IPS-18c (cell line): ENCODE data around the gene TCF12.

ENCODE experiments used
- H3K4me3 ChIP-seq: 2 replicates; pipeline ENCODE4 v1.7.0; 2013; ENCODE audit warnings: low read depth, mild to moderate bottlenecking, low read length, moderate library complexity; ENCODE audit not compliant: insufficient read depth
- H3K9me3 ChIP-seq: one replicate; pipeline ENCODE4 v1.6.1; 2013; ENCODE audit warnings: mild to moderate bottlenecking, low read length, moderate library complexity; ENCODE audit not compliant: control insufficient read depth, insufficient read depth

The TCF12 gene

DNA sequence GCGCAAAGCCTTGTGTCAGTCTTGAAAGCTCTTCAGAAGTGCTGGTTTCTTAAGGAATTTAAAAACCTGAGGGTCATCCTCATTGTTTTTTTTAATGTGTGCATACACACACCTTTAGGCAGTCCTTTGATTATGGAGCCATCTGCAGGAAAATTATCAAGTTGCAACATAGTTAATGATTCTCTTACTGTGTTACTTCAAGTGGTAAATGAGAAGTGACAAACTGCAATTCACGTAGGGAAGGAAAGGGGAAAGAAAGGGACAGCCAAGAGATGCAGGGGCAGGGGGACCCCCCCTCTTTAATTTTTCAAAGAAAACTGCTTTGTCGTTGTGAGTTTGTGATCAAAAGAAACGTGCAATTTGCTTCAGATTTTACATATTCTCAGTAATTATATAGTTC is 295.4 kb downstream of the TCF12 start:
- Histone ChIP-seq H3K4me3 (no peak overlapping the region), H3K9me3 (no peaks in the 10 kb centered on the region)

- Histone ChIP-seq H3K9me3 (no peaks in the 10 kb centered on the region), H3K4me3 (no peak overlapping the region)
These were observed 296.9 kb downstream of the TCF12 start for GRCh38 chr15:57215326-57215725.

DNA sequence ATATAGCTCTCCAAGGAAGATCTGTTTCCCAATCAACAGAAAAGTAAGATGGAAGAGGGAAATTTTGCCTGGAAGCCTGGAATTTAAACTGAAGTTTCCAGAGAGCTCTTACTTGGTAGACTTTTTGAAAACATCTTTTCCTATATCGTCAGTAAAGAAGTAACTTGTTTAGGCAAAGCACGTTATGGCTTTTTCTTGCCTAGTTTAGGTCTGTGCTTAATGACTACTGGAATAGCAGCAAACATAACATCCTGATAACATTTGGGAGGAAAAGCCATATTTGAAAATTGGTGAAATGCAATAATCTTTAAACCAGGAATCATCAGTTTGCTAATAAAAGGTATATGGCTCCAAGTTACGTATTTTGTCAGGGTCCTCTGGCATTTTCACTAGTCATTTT is 297.4 kb downstream of the TCF12 start:
- H3K4me3 ChIP-seq = no peak overlapping the region
- H3K9me3 ChIP-seq = no peaks in the 10 kb centered on the region

- Histone ChIP-seq H3K4me3 (no peak overlapping the region), H3K9me3 (no peaks in the 10 kb centered on the region)
These were observed 297.8 kb downstream of the TCF12 start for GRCh38 chr15:57216288-57216687.

- H3K4me3 ChIP-seq = no peak overlapping the region
- no peaks in the 10 kb centered on the region for H3K9me3 ChIP-seq
These were observed 299.5 kb downstream of the TCF12 start for GRCh38 chr15:57217778-57218598.

GRCh38 chr15:57218826-57219576 is 300.6 kb downstream of the TCF12 start:
- no peaks in the 10 kb centered on the region for H3K9me3 ChIP-seq
- no peak overlapping the region for H3K4me3 ChIP-seq

DNA sequence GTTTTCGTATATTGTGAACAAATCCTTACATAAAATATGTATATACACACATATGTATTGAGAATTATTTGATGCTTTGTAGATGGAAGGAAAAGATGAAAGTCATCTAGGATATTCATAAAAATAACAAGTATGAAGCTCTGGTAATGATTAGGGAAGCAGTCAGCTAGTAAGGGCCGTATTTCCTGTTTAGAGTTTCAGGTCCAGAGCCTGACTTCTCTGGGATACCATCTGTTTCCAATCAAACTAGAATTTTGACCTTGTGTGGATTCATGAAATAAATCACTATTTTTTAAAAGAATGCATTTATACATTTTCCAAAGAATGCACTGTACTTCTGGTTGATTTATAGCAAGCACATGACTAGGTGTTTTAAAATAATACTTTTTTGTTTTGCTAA is 301.8 kb downstream of the TCF12 start:
- Histone ChIP-seq H3K9me3 (no peaks in the 10 kb centered on the region), H3K4me3 (no peak overlapping the region)

GRCh38 chr15:57221134-57221533 is 302.7 kb downstream of the TCF12 start:
- no peak overlapping the region for H3K4me3 ChIP-seq

GRCh38 chr15:57223345-57223744 is 304.9 kb downstream of the TCF12 start:
- Histone ChIP-seq H3K4me3 (no peak overlapping the region), H3K9me3 (no peaks in the 10 kb centered on the region)

More at GRCh38 chr15:57221134-57221533, 302.7 kb downstream of the TCF12 start:
- no peaks in the 10 kb centered on the region for H3K9me3 ChIP-seq

GRCh38 chr15:57223887-57224286 is 305.4 kb downstream of the TCF12 start:
- H3K4me3 ChIP-seq = no peak overlapping the region
- no peaks in the 10 kb centered on the region for H3K9me3 ChIP-seq

- no peaks in the 10 kb centered on the region for H3K9me3 ChIP-seq
- no peak overlapping the region for H3K4me3 ChIP-seq
These were observed 306.2 kb downstream of the TCF12 start for GRCh38 chr15:57224664-57225063.

DNA sequence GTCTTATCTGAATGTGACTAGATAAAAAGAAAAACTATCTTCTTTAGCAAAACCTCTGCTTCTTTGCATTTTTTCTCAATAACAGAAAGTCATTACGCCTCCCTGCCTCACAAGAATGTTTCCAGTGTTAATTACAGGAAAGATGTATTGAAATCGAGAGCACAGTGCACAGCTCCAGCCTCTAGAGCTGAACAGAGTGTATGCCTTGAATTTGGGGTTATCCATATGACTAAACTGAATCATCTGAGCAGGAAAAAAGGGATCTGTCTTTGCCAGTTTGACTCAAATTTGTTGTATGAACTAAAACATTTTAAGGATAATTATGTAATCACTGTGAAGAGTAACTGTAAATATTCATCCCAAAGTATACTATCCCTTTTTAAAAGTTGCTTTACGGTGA is 308.7 kb downstream of the TCF12 start:
- no peaks in the 10 kb centered on the region for H3K9me3 ChIP-seq
- H3K4me3 ChIP-seq = no peak overlapping the region

GRCh38 chr15:57227899-57228298 is 309.5 kb downstream of the TCF12 start:
- H3K9me3 ChIP-seq = no peaks in the 10 kb centered on the region

DNA sequence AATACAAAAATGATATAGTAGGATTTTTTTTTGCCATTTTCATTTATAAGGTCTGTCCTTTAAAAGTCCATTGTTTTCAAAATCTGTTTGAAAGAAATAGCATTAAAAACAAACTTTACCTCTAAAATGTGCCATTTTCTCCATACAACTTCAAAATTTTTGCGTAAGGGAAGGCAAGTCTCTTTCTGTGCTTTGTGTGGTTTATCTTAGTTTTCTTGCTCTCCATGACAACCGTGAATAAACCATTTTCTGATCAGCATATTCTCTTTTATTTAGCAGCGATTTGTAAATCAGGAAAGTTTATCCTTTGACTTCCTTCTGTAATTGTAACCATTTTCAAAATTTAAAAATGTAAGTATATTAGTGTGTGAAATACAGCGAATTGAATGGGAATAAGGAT is 310.0 kb downstream of the TCF12 start:
- H3K9me3 ChIP-seq = no peaks in the 10 kb centered on the region

More at GRCh38 chr15:57227899-57228298, 309.5 kb downstream of the TCF12 start:
- H3K4me3 ChIP-seq = no peak overlapping the region

GRCh38 chr15:57229051-57229450 is 310.6 kb downstream of the TCF12 start:
- Histone ChIP-seq H3K9me3 (no peaks in the 10 kb centered on the region), H3K4me3 (no peak overlapping the region)

More for the DNA sequence above, 310.0 kb downstream of the TCF12 start:
- no peak overlapping the region for H3K4me3 ChIP-seq

DNA sequence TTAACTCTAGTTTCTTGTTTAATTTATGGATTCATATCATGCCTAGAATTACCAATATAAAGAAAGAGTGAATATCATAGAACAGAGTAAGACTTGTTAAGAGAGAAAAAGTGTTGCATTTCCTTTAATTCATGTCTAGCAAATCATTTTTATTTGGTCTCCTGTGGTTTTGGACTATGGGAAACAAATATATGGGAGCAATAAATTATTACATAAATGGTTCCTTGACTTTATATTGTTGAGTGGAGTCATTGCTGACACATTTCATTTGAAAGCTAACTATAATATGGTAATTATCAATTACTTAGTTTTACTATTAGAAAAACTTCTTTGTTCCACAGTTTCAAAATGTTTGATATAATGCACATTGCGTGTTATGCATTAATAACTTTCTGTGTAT is 313.1 kb downstream of the TCF12 start:
- H3K9me3 ChIP-seq = no peaks in the 10 kb centered on the region
- H3K4me3 ChIP-seq = no peak overlapping the region

DNA sequence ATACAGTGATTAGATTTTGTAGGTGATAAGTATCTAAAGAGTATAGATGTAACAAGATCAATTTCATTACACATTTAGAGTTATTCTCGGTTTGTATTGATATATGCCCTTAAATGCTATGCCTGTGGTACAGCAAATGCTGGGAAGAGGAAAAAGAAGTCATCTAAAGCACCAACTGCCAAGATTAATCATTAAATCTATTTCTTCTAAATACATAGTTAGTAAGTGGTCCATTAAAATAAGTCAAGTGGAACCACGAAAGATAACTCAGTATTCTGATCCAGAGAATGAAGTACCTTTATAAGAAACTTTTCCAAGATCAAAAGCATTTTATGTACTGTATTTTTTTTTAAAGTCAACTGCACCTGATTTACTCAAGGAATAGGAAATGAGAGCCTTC is 315.7 kb downstream of the TCF12 start:
- no peak overlapping the region for H3K4me3 ChIP-seq
- no peaks in the 10 kb centered on the region for H3K9me3 ChIP-seq

DNA sequence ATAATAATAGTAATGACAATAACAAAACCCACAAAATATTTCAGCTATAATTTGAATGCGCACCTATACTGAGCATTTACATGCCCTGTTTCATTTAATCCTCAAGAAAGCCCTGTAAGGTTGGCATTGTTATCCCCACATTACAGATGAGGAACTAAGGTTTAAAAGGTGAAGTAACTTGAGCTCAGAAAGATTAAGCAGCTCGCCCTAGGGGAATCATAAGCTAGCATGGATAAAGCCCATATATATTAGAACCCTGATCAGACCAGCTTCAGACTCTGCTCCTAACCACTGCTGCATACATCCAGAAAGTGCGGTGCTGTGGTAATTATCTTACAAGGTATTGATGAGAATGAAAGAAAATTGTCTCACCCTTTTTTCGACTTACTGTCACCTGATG is 316.7 kb downstream of the TCF12 start:
- Histone ChIP-seq H3K4me3 (no peak overlapping the region), H3K9me3 (no peaks in the 10 kb centered on the region)
